Motor neuron (in vitro differentiated cells): ENCODE data around the gene BABAM2. TPM values are rescaled to one million over a fixed set of nuclear protein-coding genes. Genes with fewer than 3 reads are reported as not detected.
A peak's percentile ranks its signal among the peaks of the same experiment; 100 is the strongest.

ENCODE experiments used
- ATAC-seq, 8 experiments: fragments of 200-7000 bp; cut with Tn5 transposase; replicated peaks in 6 of 8; 2 replicates each; pipeline ENCODE4 v1.8.0; 2021; ENCODE audit warnings: mild to moderate bottlenecking in 8 of 8, moderate library complexity in 8 of 8
- H3K27ac ChIP-seq, 2 donors: fragments of 250-450 bp; sonication (Bioruptor Pico); 2 replicates each; pipeline ENCODE4 v1.9.0; 2021; ENCODE audit warnings: antibody characterized with exemption in 2 of 2, mild to moderate bottlenecking in 2 of 2, moderate library complexity in 1 of 2
- H3K4me1 ChIP-seq, 2 donors: fragments of 250-450 bp; sonication (Bioruptor Pico); replicated peaks in 1 of 2; 2 replicates each; pipeline ENCODE4 v1.6.1; 2021; ENCODE audit warnings: antibody characterized with exemption in 2 of 2, mild to moderate bottlenecking in 2 of 2, moderate library complexity in 1 of 2
- H3K4me3 ChIP-seq, 5 donors: fragments of 250-450 bp; sonication (Bioruptor Pico); 2 replicates each; pipeline ENCODE4 v1.9.0; 2021; ENCODE audit warnings: antibody characterized with exemption in 5 of 5, mild to moderate bottlenecking in 5 of 5, moderate library complexity in 4 of 5
- WGBS, 10 experiments: fragments of 450-650 bp; shearing (Covaris generic); methylation state at CpG; one replicate each; pipeline ENCODE4 v1.0.0; 2022; 5-methylcytosine and 5-hydroxymethylcytosine counted together
- in situ Hi-C, 9 experiments: fragments of 400-800 bp; cut with MboI; loops; one replicate each; pipeline ENCODE4 v1.15.0; 2021; ENCODE audit warnings: low sequenced_read_pairs in 9 of 9, low pct_unique_long_range_greater_than_20kb in 2 of 9; ENCODE audit not compliant: unreplicated experiment in 9 of 9
- total RNA-seq, 8 experiments: library from RNA; unstranded; fragments of 300-600 nt; gene quantifications; 2 replicates each; pipeline versions ENCODE4 v1.2.3 to v1.2.4, GENCODE V29; 2022

BABAM2 gene
- total RNA-seq, 8 experiments from 2014 or later: 16.4 to 110 (median 36.4) TPM

DNA sequence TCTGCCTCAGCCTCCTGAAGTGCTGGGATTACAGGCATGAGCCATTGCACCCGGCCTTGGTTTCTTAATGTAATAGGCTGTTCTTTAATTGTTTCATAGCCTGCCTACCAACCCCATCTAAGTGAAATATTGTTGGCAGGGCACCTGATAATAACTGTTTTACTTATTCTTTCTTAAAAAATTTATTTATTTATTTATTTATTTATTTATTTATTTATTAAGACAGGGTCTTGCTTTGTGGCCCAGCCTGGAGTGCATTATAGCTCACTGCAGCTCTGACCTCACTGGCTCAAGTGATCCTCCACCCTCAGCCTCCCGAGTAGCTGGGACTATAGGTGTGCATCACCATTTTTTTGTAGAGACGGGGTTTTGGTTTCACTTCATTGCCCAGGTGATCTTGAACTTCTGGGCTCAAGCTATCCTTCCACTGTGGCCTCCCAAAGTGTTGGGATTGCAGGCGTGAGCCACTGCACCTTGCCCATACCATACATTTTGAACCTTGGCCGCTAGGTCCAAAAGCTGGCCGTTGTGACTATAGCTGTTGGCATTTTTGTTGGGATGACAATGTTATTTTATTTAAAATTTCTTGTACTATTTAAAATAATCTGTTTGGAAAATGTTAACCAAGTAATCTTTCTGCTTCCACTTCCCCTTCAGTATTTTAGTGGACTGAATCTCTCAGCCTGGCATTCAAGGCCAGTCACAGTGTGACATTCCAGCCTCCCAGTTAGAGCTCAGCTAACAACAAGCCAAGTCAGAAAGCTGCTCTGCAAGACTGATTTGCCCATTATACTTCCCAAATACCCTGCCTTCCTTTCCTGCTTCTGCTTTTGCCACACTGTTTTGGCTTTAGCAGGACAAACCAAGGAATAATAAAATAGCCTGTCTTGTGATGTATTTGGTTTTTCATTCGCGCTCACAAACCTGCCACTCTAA, 52.4 kb downstream of the BABAM2 start:
- no peaks in the 10 kb centered on the region for H3K4me1 ChIP-seq
- H3K4me3 ChIP-seq: no peak overlapping the region
- H3K27ac ChIP-seq: no peak overlapping the region
- 86 to 100% (median 94%) methylated on average over 1 to 7 of the region's 8 CpGs; no CpG with 5 or more reads in 1 of the 10 experiments for WGBS, 10 experiments
- no peak for ATAC-seq
- in situ Hi-C loops: no loop called here

GRCh38 chr2:27946530-27947060, 56.1 kb downstream of the BABAM2 start:
- Histone ChIP-seq H3K4me3 (no peak overlapping the region), H3K27ac (no peak overlapping the region), H3K4me1 (no peaks in the 10 kb centered on the region)
- WGBS, 10 experiments: 71 to 100% (median 87%) methylated on average over 1 to 5 of the region's 5 CpGs
- no peak for ATAC-seq
- in situ Hi-C loops: no loop called here

- Histone ChIP-seq H3K27ac (no peak overlapping the region), H3K4me1 (no peaks in the 10 kb centered on the region), H3K4me3 (no peak overlapping the region)
- 25 to 100% (median 100%) methylated on average over 1 of the region's 1 CpG for WGBS, 10 experiments
- ATAC-seq: no peak
- in situ Hi-C loops: no loop called here
Measured at GRCh38 chr2:27952070-27952469, 61.5 kb downstream of the BABAM2 start.

- H3K4me3 ChIP-seq: no peak overlapping the region
- ATAC-seq: no peak
- no peaks in the 10 kb centered on the region for H3K4me1 ChIP-seq
- in situ Hi-C loops: no loop called here
- H3K27ac ChIP-seq: no peak overlapping the region
- WGBS, 10 experiments: 80 to 100% (median 95%) methylated on average over 1 to 2 of the region's 4 CpGs; no CpG with 5 or more reads in 3 of the 10 experiments
Measured at GRCh38 chr2:27953077-27953476, 62.5 kb downstream of the BABAM2 start.

DNA sequence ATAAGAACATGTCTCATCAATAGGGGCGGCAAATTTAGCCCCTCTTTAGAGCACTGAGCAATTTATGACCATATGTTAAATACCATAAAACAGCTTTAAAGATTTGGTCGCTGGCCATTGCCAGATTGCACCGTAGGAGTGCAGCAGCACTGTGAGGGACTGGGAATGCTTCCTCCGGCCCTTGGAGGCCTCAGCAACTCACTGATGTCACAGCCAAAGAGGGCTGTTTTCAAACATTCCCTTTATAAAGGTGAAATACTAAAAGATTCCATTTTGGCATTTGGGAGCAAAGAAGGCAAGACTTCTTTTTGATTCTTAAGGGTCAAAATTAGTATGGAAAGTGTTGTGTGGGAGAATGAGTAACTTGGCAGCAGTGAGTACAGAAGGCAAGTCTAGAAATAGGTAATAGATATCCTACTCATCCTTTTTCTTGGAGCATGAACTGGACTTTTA, 63.7 kb downstream of the BABAM2 start:
- ATAC-seq: peak in 3 of 8 experiments; percentile 8 to 52 (median 44)
- H3K27ac ChIP-seq: no peak overlapping the region
- in situ Hi-C loops: no loop called here
- no peak overlapping the region for H3K4me3 ChIP-seq
- no peaks in the 10 kb centered on the region for H3K4me1 ChIP-seq
- 10 to 81% (median 63%) methylated on average over 1 to 4 of the region's 4 CpGs; no CpG with 5 or more reads in 2 of the 10 experiments for WGBS, 10 experiments

DNA sequence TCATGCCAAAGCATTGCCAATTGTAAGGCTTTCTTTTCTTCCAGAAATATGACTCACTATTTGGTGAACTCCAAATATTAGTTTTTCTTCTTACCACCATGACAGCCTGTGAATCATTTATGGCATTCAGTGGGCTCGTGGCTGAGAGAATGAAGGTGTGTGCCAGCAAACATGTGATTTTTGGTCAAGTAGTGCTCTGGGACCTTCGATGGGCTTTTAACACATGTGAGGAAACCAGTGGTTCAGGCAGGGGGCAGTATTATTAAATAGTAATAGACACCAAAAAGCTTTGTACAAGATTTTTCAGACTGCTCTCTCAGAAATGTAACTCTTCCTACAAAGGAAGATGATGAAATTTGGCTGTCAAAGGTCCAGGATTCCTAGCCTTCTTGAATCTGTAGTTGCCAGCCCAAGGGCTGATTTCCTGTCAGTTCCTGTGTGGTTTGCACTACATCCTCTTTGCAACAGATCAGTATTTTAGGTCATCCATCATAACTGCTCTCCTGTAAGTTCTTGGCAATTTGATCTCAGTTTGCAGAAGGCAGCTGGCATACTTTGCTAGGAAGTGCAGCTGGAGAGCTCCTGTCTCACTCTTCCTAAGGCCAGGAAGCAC, 64.3 kb downstream of the BABAM2 start:
- WGBS, 10 experiments: 0 to 100% (median 0%) methylated on average over 1 to 2 of the region's 2 CpGs; no CpG with 5 or more reads in 7 of the 10 experiments
- H3K27ac ChIP-seq: no peak overlapping the region
- ATAC-seq: peak in 4 of 8 experiments; percentile 38 to 81 (median 64)
- in situ Hi-C loops: no loop called here
- peaks cover 0 to 2% of the 10 kb centered on the region in 2 donors for H3K4me1 ChIP-seq
- no peak overlapping the region for H3K4me3 ChIP-seq

DNA sequence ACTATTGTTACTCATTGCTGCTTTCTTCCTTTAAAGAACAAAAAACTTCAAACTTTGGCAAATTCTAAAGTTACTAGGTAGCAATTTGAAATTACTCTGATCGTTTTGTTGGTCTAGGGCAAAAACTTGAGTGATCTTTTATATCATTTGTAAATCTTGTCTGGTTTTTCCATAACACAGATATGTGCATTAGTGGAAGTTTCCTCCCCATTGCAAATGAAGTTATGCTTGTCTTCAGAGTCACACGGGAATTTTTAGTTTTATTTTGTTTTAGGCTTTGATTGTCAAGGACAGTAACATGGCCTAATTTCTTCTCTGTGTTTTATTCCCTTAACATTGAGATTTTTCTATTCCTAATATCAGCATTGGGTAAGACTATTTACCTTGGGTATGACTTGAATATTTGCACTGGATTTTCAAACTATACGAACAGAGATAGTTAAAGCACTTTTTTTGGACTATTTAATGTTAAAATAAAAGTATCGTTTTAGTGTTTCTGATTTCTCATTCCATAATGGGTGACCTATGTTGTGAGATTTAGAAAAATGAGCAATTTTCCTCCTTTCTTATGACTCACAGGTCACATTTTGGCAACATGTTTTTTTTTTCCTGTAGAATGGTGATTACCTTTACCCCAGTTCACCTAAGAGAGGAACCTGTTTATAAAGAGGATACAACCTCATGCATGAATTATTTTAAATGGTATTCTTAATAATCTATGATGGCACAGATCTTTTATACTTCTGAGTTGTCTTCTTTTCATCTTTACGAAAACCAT, 65.0 kb downstream of the BABAM2 start:
- Histone ChIP-seq H3K4me3 (no peak overlapping the region), H3K4me1 (peaks cover 5 to 7% of the 10 kb centered on the region in 2 donors), H3K27ac (no peak overlapping the region)
- 22 to 86% (median 67%) methylated on average over 3 to 5 of the region's 5 CpGs for WGBS, 10 experiments
- in situ Hi-C loops: no loop called here
- ATAC-seq: peak in 3 of 8 experiments; percentile 34 to 66 (median 52)

GRCh38 chr2:27956888-27957287, 66.4 kb downstream of the BABAM2 start:
- no peak for ATAC-seq
- H3K4me1 ChIP-seq: peaks cover 9 to 11% of the 10 kb centered on the region in 2 donors
- WGBS, 10 experiments: 12 to 100% (median 90%) methylated on average over 1 to 2 of the region's 2 CpGs
- in situ Hi-C loops: no loop called here
- H3K27ac ChIP-seq: no peak overlapping the region
- H3K4me3 ChIP-seq: no peak overlapping the region

DNA sequence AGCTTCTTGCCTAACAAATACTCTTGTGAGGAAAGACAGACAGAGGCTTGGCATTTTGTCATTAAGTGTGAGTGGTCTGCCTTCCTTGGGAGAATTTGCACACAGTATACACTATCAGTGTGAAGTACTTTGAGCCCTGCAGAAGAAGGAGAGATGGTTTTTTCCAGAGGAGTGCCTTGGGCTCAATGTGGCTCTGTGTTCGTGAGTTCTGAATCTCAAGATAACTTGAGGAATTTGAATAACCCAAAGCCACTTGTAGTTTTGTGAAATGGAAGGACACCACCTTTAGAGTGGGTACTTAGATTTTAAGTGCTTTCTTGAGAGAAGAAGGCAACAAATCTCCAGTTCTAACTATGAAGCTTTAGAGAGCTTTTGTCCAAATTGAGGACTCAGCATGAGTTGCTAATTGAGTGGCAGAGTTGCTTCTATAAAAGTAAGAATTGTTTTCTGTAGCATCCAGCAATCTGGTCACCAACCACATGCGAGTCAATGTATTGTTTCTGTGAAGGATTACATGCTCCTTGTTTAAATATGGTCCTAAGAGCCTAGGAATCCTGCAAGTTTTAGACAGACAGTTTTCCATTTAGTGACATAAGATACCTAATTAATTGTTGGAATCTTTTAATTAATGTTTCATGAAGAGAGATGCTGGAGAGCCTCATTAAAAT, 68.3 kb downstream of the BABAM2 start:
- in situ Hi-C loops: no loop called here
- WGBS, 10 experiments: 67 to 86% (median 73%) methylated on average over 1 to 2 of the region's 2 CpGs; no CpG with 5 or more reads in 3 of the 10 experiments
- no peak overlapping the region for H3K4me3 ChIP-seq

DNA sequence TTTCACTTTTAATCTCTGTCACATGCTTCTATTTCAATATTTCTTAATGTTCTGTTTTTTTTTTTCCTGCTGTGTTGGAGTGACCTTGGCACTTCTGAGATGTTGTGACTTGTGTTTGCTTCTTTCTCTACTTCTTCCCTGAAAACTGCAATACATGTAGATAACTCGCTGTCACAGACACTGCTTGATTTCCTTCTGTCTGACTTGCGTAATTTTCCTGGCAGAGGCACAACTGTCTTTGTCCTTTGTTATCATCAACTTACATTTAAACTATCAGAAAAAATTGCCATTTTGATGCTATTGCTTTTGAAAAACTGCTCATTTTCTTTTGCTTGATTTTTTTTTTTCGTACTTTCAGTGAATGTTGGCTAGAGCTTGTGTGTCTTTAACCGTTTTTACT, 69.0 kb downstream of the BABAM2 start:
- H3K4me3 ChIP-seq: no peak overlapping the region
- H3K27ac ChIP-seq: no peak overlapping the region
- peaks cover 9 to 11% of the 10 kb centered on the region in 2 donors for H3K4me1 ChIP-seq
- in situ Hi-C loops: no loop called here
- ATAC-seq: peak in 1 of 8 experiments; percentile 12
- WGBS, 10 experiments: 21 to 91% (median 58%) methylated on average over 2 to 4 of the region's 4 CpGs

More for the DNA sequence above, 68.3 kb downstream of the BABAM2 start:
- no peak overlapping the region for H3K27ac ChIP-seq
- no peak for ATAC-seq
- peaks cover 9 to 11% of the 10 kb centered on the region in 2 donors for H3K4me1 ChIP-seq

GRCh38 chr2:27960237-27960912, 69.8 kb downstream of the BABAM2 start:
- H3K4me3 ChIP-seq: no peak overlapping the region
- in situ Hi-C loops: no loop called here

GRCh38 chr2:27962006-27962405, 71.5 kb downstream of the BABAM2 start:
- no peak for ATAC-seq
- Histone ChIP-seq H3K4me3 (no peak overlapping the region), H3K4me1 (peaks cover 9 to 11% of the 10 kb centered on the region in 2 donors), H3K27ac (no peak overlapping the region)
- 50 to 100% (median 86%) methylated on average over 1 to 2 of the region's 2 CpGs; no CpG with 5 or more reads in 4 of the 10 experiments for WGBS, 10 experiments
- in situ Hi-C loops: no loop called here

More at GRCh38 chr2:27960237-27960912, 69.8 kb downstream of the BABAM2 start:
- Histone ChIP-seq H3K27ac (no peak overlapping the region), H3K4me1 (peaks cover 9 to 11% of the 10 kb centered on the region in 2 donors)
- WGBS, 10 experiments: 0 to 90% (median 61%) methylated on average over 1 to 4 of the region's 4 CpGs; no CpG with 5 or more reads in 1 of the 10 experiments
- ATAC-seq: peak in 7 of 8 experiments; percentile 21 to 69 (median 33)
